Muscle layer of colon (tissue), 2 donors: ENCODE measurements around the gene CNTN4.

Source experiments
- H3K27ac ChIP-seq: one replicate; pipeline ENCODE4 v1.7.0; 2013; ENCODE audit warnings: low read depth, mild to moderate bottlenecking, low read length, moderate library complexity
- H3K27me3 ChIP-seq, 2 donors: one replicate each; pipeline ENCODE4 v1.7.0; 2013; ENCODE audit warnings: low read length in 2 of 2, mild to moderate bottlenecking in 2 of 2; ENCODE audit not compliant: insufficient read depth in 2 of 2, control insufficient read depth in 1 of 2
- H3K36me3 ChIP-seq: one replicate; pipeline ENCODE4 v1.7.0; 2013; ENCODE audit warnings: mild to moderate bottlenecking, low read length; ENCODE audit not compliant: insufficient read depth
- H3K4me1 ChIP-seq: one replicate; pipeline ENCODE4 v1.7.0; 2013; ENCODE audit warnings: mild to moderate bottlenecking, low read length; ENCODE audit not compliant: insufficient read depth
- H3K4me3 ChIP-seq, 2 donors: one replicate each; pipeline ENCODE4 v1.7.0; 2013; ENCODE audit warnings: low read length in 2 of 2, low read depth in 1 of 2, mild to moderate bottlenecking in 1 of 2, moderate library complexity in 1 of 2
- H3K9ac ChIP-seq: one replicate; pipeline ENCODE4 v1.7.0; 2013; ENCODE audit warnings: low read length
- H3K9me3 ChIP-seq: one replicate; pipeline ENCODE4 v1.7.0; 2013; ENCODE audit warnings: mild to moderate bottlenecking, low read length
- donor health status: abdominal sarcoma.
- donor health status: Adenocarcinoma of cecum.

The CNTN4 gene

GRCh38 chr3:2153547-2153946 lies 54.9 kb downstream of the CNTN4 start:
- Histone ChIP-seq H3K9ac (no peak overlapping the region), H3K9me3 (no peaks in the 10 kb centered on the region), H3K27ac (no peak overlapping the region), H3K4me3 (no peak overlapping the region), H3K36me3 (no peaks in the 10 kb centered on the region), H3K4me1 (no peaks in the 10 kb centered on the region), H3K27me3 (no peaks in the 10 kb centered on the region)

- Histone ChIP-seq H3K9ac (no peak overlapping the region), H3K4me3 (no peak overlapping the region), H3K27me3 (no peaks in the 10 kb centered on the region), H3K4me1 (no peaks in the 10 kb centered on the region), H3K9me3 (no peaks in the 10 kb centered on the region), H3K27ac (no peak overlapping the region), H3K36me3 (no peaks in the 10 kb centered on the region)
Observed at GRCh38 chr3:2154621-2155020, 56.0 kb downstream of the CNTN4 start.

- Histone ChIP-seq H3K9ac (no peak overlapping the region), H3K4me1 (no peaks in the 10 kb centered on the region), H3K27ac (no peak overlapping the region), H3K36me3 (no peaks in the 10 kb centered on the region), H3K27me3 (no peaks in the 10 kb centered on the region), H3K9me3 (no peaks in the 10 kb centered on the region), H3K4me3 (no peak overlapping the region)
Observed at GRCh38 chr3:2156244-2156847, 57.7 kb downstream of the CNTN4 start.

- H3K9ac ChIP-seq = no peak overlapping the region
Observed at GRCh38 chr3:2158828-2159227, 60.2 kb downstream of the CNTN4 start.

GRCh38 chr3:2166552-2166951 lies 67.9 kb downstream of the CNTN4 start:
- H3K9ac ChIP-seq = no peak overlapping the region
- H3K4me1 ChIP-seq = no peaks in the 10 kb centered on the region
- no peak overlapping the region for H3K4me3 ChIP-seq
- no peak overlapping the region for H3K27ac ChIP-seq
- no peaks in the 10 kb centered on the region for H3K27me3 ChIP-seq
- no peaks in the 10 kb centered on the region for H3K36me3 ChIP-seq
- H3K9me3 ChIP-seq = no peaks in the 10 kb centered on the region

More at GRCh38 chr3:2158828-2159227, 60.2 kb downstream of the CNTN4 start:
- no peaks in the 10 kb centered on the region for H3K4me1 ChIP-seq
- H3K27me3 ChIP-seq = no peaks in the 10 kb centered on the region
- H3K9me3 ChIP-seq = no peaks in the 10 kb centered on the region
- no peaks in the 10 kb centered on the region for H3K36me3 ChIP-seq
- H3K27ac ChIP-seq = no peak overlapping the region
- H3K4me3 ChIP-seq = no peak overlapping the region

GRCh38 chr3:2172561-2173171 lies 74.0 kb downstream of the CNTN4 start:
- H3K4me3 ChIP-seq = no peak overlapping the region
- no peaks in the 10 kb centered on the region for H3K9me3 ChIP-seq
- no peak overlapping the region for H3K27ac ChIP-seq
- H3K4me1 ChIP-seq = no peaks in the 10 kb centered on the region
- no peaks in the 10 kb centered on the region for H3K27me3 ChIP-seq
- H3K36me3 ChIP-seq = no peaks in the 10 kb centered on the region
- H3K9ac ChIP-seq = no peak overlapping the region

GRCh38 chr3:2180634-2181033 lies 82.0 kb downstream of the CNTN4 start:
- H3K4me3 ChIP-seq = no peak overlapping the region
- no peak overlapping the region for H3K27ac ChIP-seq
- H3K27me3 ChIP-seq = no peaks in the 10 kb centered on the region
- no peaks in the 10 kb centered on the region for H3K36me3 ChIP-seq
- no peaks in the 10 kb centered on the region for H3K9me3 ChIP-seq
- no peaks in the 10 kb centered on the region for H3K4me1 ChIP-seq
- H3K9ac ChIP-seq = no peak overlapping the region

- H3K4me1 ChIP-seq = no peaks in the 10 kb centered on the region
- no peak overlapping the region for H3K9ac ChIP-seq
- H3K27me3 ChIP-seq = no peaks in the 10 kb centered on the region
- no peaks in the 10 kb centered on the region for H3K9me3 ChIP-seq
- H3K4me3 ChIP-seq = no peak overlapping the region
- no peak overlapping the region for H3K27ac ChIP-seq
- no peaks in the 10 kb centered on the region for H3K36me3 ChIP-seq
Observed at GRCh38 chr3:2198776-2199279, 100.2 kb downstream of the CNTN4 start.

- H3K9me3 ChIP-seq = no peaks in the 10 kb centered on the region
- H3K27me3 ChIP-seq = no peaks in the 10 kb centered on the region
- no peak overlapping the region for H3K9ac ChIP-seq
- H3K27ac ChIP-seq = no peak overlapping the region
- H3K36me3 ChIP-seq = no peaks in the 10 kb centered on the region
- no peak overlapping the region for H3K4me3 ChIP-seq
- H3K4me1 ChIP-seq = no peaks in the 10 kb centered on the region
Observed at GRCh38 chr3:2204054-2204453, 105.4 kb downstream of the CNTN4 start.

GRCh38 chr3:2205692-2206091 lies 107.0 kb downstream of the CNTN4 start:
- no peaks in the 10 kb centered on the region for H3K4me1 ChIP-seq
- no peak overlapping the region for H3K27ac ChIP-seq
- no peaks in the 10 kb centered on the region for H3K9me3 ChIP-seq
- H3K36me3 ChIP-seq = no peaks in the 10 kb centered on the region
- H3K9ac ChIP-seq = no peak overlapping the region
- H3K27me3 ChIP-seq = no peaks in the 10 kb centered on the region
- no peak overlapping the region for H3K4me3 ChIP-seq

GRCh38 chr3:2206536-2206935 lies 107.9 kb downstream of the CNTN4 start:
- Histone ChIP-seq H3K36me3 (no peaks in the 10 kb centered on the region), H3K27ac (no peak overlapping the region), H3K4me1 (no peaks in the 10 kb centered on the region), H3K9me3 (no peaks in the 10 kb centered on the region), H3K27me3 (no peaks in the 10 kb centered on the region), H3K4me3 (no peak overlapping the region), H3K9ac (no peak overlapping the region)

GRCh38 chr3:2211568-2211967 lies 112.9 kb downstream of the CNTN4 start:
- H3K9me3 ChIP-seq = no peaks in the 10 kb centered on the region
- H3K36me3 ChIP-seq = no peaks in the 10 kb centered on the region
- no peak overlapping the region for H3K27ac ChIP-seq
- no peaks in the 10 kb centered on the region for H3K27me3 ChIP-seq
- no peak overlapping the region for H3K9ac ChIP-seq
- no peaks in the 10 kb centered on the region for H3K4me1 ChIP-seq
- no peak overlapping the region for H3K4me3 ChIP-seq
